Psoas muscle (tissue), 8 donors: ENCODE results near the gene TAF4. TPM values are rescaled to one million over a fixed set of nuclear protein-coding genes. Genes with fewer than 3 reads are reported as not detected.

Source experiments
- ATAC-seq, 4 donors: fragments of 200-7000 bp; cut with Tn5 transposase; one replicate each; pipeline ENCODE4 v1.9.1; 2020; ENCODE audit warnings: moderate library complexity in 3 of 4, mild to moderate bottlenecking in 2 of 4
- DNase-seq, 2 donors: peaks; one replicate each; pipeline ENCODE4 v3.0.0-alpha.2; 2020
- H3K27ac ChIP-seq: fragments of 200-600 bp; one replicate; pipeline ENCODE4 v1.8.0; 2022
- H3K27me3 ChIP-seq, 3 donors: fragments of 200-600 bp in 1 of 3; one replicate each; pipeline versions ENCODE4 v1.6.1 to v1.8.0; 2013 to 2022; ENCODE audit warnings: low read length in 2 of 3, mild to moderate bottlenecking in 2 of 3, moderate library complexity in 1 of 3; ENCODE audit not compliant: insufficient read depth in 3 of 3
- H3K36me3 ChIP-seq, 2 donors: fragments of 200-600 bp in 1 of 2; one replicate each; pipeline versions ENCODE4 v1.6.1 to v1.8.0; 2013 to 2022; ENCODE audit warnings: low read depth in 1 of 2, mild to moderate bottlenecking in 1 of 2, moderate library complexity in 1 of 2; ENCODE audit not compliant: insufficient read depth in 1 of 2
- H3K4me1 ChIP-seq: fragments of 200-600 bp; one replicate; pipeline ENCODE4 v1.8.0; 2022
- H3K4me3 ChIP-seq: fragments of 200-600 bp; one replicate; pipeline ENCODE4 v1.8.0; 2022; ENCODE audit warnings: mild to moderate bottlenecking
- H3K9me3 ChIP-seq: fragments of 200-600 bp; one replicate; pipeline ENCODE4 v1.8.0; 2022
- CTCF ChIP-seq: fragments of 200-600 bp; IDR thresholded peaks from one replicate; pipeline ENCODE4 v1.8.0; 2022; ENCODE audit warnings: antibody characterized with exemption
- WGBS, 3 donors: extraction: QIAGEN DNeasy Blood & Tissue Kit; methylation state at CpG; one replicate each; pipeline versions ENCODE4 v1.1.6 to v1.1.7; 2013; 5-methylcytosine and 5-hydroxymethylcytosine counted together
- intact Hi-C, 2 donors: fragments of 100-400 bp; cut with DNase I; formaldehyde crosslinking; loops; one replicate each; pipeline versions ENCODE4 v1.11.0 to v1.14.2; 2022
- polyA plus RNA-seq, 3 donors: library from polyadenylated mRNA; stranded (reverse); fragments of 200-250 nt; gene quantifications; one replicate each; pipeline ENCODE4 v1.2.3, GENCODE V29; 2013
- total RNA-seq, 4 donors: library from RNA; stranded (reverse); fragmentation: NEBNext Ultra II Directional in 2 of 4; extraction: Animal tissue kit (Norgen Biotek cat#: 25700) in 2 of 4; gene quantifications; one replicate each; pipeline versions ENCODE4 v1.2.1 to v1.2.4, GENCODE V29; 2021 to 2023
- donor health status: healthy with polysubstance abuse.
- donor health status: DM: no; HTN: no; CAD: no; lungs with moderate emphysema.
- donor health status: Bipolar disorder and iron deficiency.
- donor health status: healthy.
- donor health status: DM: yes; HTN: yes; CAD: no.
- donor health status: DM: no; HTN: no; CAD: no.
- donor health status: DM: no; HTN: no; CAD: no.
- donor health status: DM: yes; HTN: yes; CAD: no.

The TAF4 gene
- total and polyA plus RNA-seq, 7 donors = 2.8 to 17.7 (median 10.7) TPM

GRCh38 chr20:61942526-61942925 lies 123.2 kb downstream of the TAF4 start:
- 76 to 86% (median 84%) methylated on average over 8 to 9 of the region's 9 CpGs for WGBS, 3 donors
- no peak for TF ChIP-seq CTCF
- no peaks in the 10 kb centered on the region for H3K36me3 ChIP-seq
- ATAC-seq (no peak), DNase-seq (peak in 1 of 2 donors; percentile 21)
- no peaks in the 10 kb centered on the region for H3K27me3 ChIP-seq
- no peak overlapping the region for H3K4me3 ChIP-seq
- no peak overlapping the region for H3K27ac ChIP-seq
- no peaks in the 10 kb centered on the region for H3K4me1 ChIP-seq
- no peaks in the 10 kb centered on the region for H3K9me3 ChIP-seq
- intact Hi-C loops = no loop called here

- no peak for TF ChIP-seq CTCF
- H3K27me3 ChIP-seq = no peaks in the 10 kb centered on the region
- 90 to 95% (median 90%) methylated on average over 16 of the region's 16 CpGs for WGBS, 3 donors
- intact Hi-C loops = no loop called here
- peak in 1 of 4 donors; percentile 48 for ATAC-seq
- no peaks in the 10 kb centered on the region for H3K9me3 ChIP-seq
- H3K27ac ChIP-seq = no peak overlapping the region
- DNase-seq = peak in 1 of 2 donors; percentile 32
- no peak overlapping the region for H3K4me3 ChIP-seq
- H3K4me1 ChIP-seq = no peaks in the 10 kb centered on the region
- H3K36me3 ChIP-seq = no peaks in the 10 kb centered on the region
Observed at GRCh38 chr20:61941721-61942405, 123.8 kb downstream of the TAF4 start.

GRCh38 chr20:61940976-61941720 lies 124.5 kb downstream of the TAF4 start:
- no peaks in the 10 kb centered on the region for H3K27me3 ChIP-seq
- no peak overlapping the region for H3K27ac ChIP-seq
- H3K4me3 ChIP-seq = no peak overlapping the region
- DNase-seq (peak in 1 of 2 donors; percentile 42), ATAC-seq (no peak)
- WGBS, 3 donors = 79 to 83% (median 81%) methylated on average over 16 of the region's 16 CpGs
- intact Hi-C loops = no loop called here
- no peak for TF ChIP-seq CTCF
- no peaks in the 10 kb centered on the region for H3K36me3 ChIP-seq
- no peaks in the 10 kb centered on the region for H3K4me1 ChIP-seq
- no peaks in the 10 kb centered on the region for H3K9me3 ChIP-seq

GRCh38 chr20:61940491-61940890 lies 125.2 kb downstream of the TAF4 start:
- no peak for ATAC-seq
- Histone ChIP-seq H3K9me3 (no peaks in the 10 kb centered on the region), H3K27ac (no peak overlapping the region), H3K36me3 (no peaks in the 10 kb centered on the region), H3K4me3 (no peak overlapping the region), H3K4me1 (no peaks in the 10 kb centered on the region), H3K27me3 (no peaks in the 10 kb centered on the region)
- peak in 1 of 2 donors; percentile 12 for DNase-seq
- TF ChIP-seq CTCF = no peak
- intact Hi-C loops = no loop called here
- WGBS, 3 donors = 79 to 88% (median 85%) methylated on average over 17 of the region's 17 CpGs
